T-cell (primary cell): ENCODE results near the gene BCL2L1. TPM values are rescaled to one million over a fixed set of nuclear protein-coding genes. Genes with fewer than 3 reads are reported as not detected.
A peak's percentile ranks its signal among the peaks of the same experiment; 100 is the strongest.

Experiments
- ATAC-seq, 4 experiments: fragments of 200-7000 bp in 3 of 4; fragments of 150-1000 bp in 1 of 4; cut with Tn5 transposase; replicated peaks in 1 of 4; 1 replicate in 3 of 4; 2 replicates in 1 of 4; pipeline ENCODE4 v1.10.0; 2021; ENCODE audit warnings: moderate library complexity in 3 of 4, mild to moderate bottlenecking in 2 of 4, moderate number of reproducible peaks in 1 of 4
- CTCF ChIA-PET, 2 donors: fragments of 300-600 bp; sonication (Branson Sonifier 250); formaldehyde crosslinking; loops; one replicate each; lab custom pipeline; 2022; ENCODE audit warnings: antibody characterized with exemption in 2 of 2; lab: Charles Lee
- POLR2A ChIA-PET, 2 donors: fragments of 300-600 bp; sonication (Branson Sonifier 250); formaldehyde crosslinking; loops; one replicate each; lab custom pipeline; 2022; ENCODE audit warnings: antibody characterized with exemption in 2 of 2; lab: Charles Lee
- DNase-seq, 35 experiments: peaks; one replicate each; pipeline versions ENCODE4 v3.0.0 to v3.0.0-alpha.2; 2013 to 2023
- H3K27ac ChIP-seq: one replicate; pipeline ENCODE4 v1.5.1; 2013; ENCODE audit warnings: low read length
- H3K27me3 ChIP-seq, 2 experiments: replicated peaks in 1 of 2; 1 replicate in 1 of 2; 2 replicates in 1 of 2; pipeline versions ENCODE4 v1.6.1 to v1.7.0; 2013; ENCODE audit warnings: low read length in 1 of 2, mixed read lengths in 1 of 2; ENCODE audit not compliant: control insufficient read depth in 2 of 2, insufficient read depth in 2 of 2; ENCODE audit errors: extremely low read depth in 1 of 2
- H3K36me3 ChIP-seq, 2 donors: 1 replicate in 1 of 2; 2 replicates in 1 of 2; pipeline versions ENCODE4 v1.6.1 to v1.7.0; 2013; ENCODE audit warnings: low read length in 1 of 2; ENCODE audit not compliant: control insufficient read depth in 2 of 2, insufficient read depth in 1 of 2; ENCODE audit errors: extremely low read depth in 1 of 2
- H3K4me1 ChIP-seq, 2 experiments: 1 replicate in 1 of 2; 2 replicates in 1 of 2; pipeline versions ENCODE4 v1.6.1 to v1.7.0; 2013; ENCODE audit warnings: low read length in 2 of 2, mixed read lengths in 1 of 2; ENCODE audit not compliant: insufficient read depth in 2 of 2, control insufficient read depth in 1 of 2; ENCODE audit errors: extremely low read depth in 1 of 2
- H3K4me3 ChIP-seq, 2 donors: 1 replicate in 1 of 2; 2 replicates in 1 of 2; pipeline versions ENCODE4 v1.5.1 to v1.7.0; 2013; ENCODE audit warnings: mild to moderate bottlenecking in 2 of 2, low read length in 1 of 2, moderate library complexity in 1 of 2; ENCODE audit not compliant: control insufficient read depth in 1 of 2; ENCODE audit errors: extremely low read depth in 1 of 2
- H3K9me3 ChIP-seq: 2 replicates; pipeline ENCODE4 v1.7.0; 2013
- H3K27ac Mint-ChIP-seq, 2 donors: one replicate each; pipeline ENCODE4 v1.8.0; 2020 to 2021; ENCODE audit warnings: mild to moderate bottlenecking in 2 of 2, mixed read lengths in 2 of 2
- H3K27me3 Mint-ChIP-seq, 2 donors: one replicate each; pipeline ENCODE4 v1.8.0; 2021 to 2022; ENCODE audit warnings: mixed read lengths in 2 of 2
- H3K36me3 Mint-ChIP-seq: one replicate; pipeline ENCODE4 v1.8.0; 2021; ENCODE audit warnings: mixed read lengths
- H3K4me1 Mint-ChIP-seq, 3 donors: one replicate each; pipeline ENCODE4 v1.8.0; 2020 to 2022; ENCODE audit warnings: mixed read lengths in 3 of 3, mild to moderate bottlenecking in 1 of 3
- H3K4me3 Mint-ChIP-seq, 3 donors: one replicate each; pipeline ENCODE4 v1.8.0; 2020 to 2022; ENCODE audit warnings: mild to moderate bottlenecking in 3 of 3, mixed read lengths in 3 of 3, moderate library complexity in 3 of 3
- H3K9me3 Mint-ChIP-seq, 3 donors: one replicate each; pipeline ENCODE4 v1.8.0; 2020 to 2022; ENCODE audit warnings: mixed read lengths in 3 of 3
- WGBS: methylation state at CpG from one replicate; pipeline ENCODE4 v1.1.5; 2013; ENCODE audit warnings: missing lambda C conversion rate; ENCODE audit not compliant: insufficient coverage; 5-methylcytosine and 5-hydroxymethylcytosine counted together
- total RNA-seq, 35 experiments: library from RNA in 6 of 35; stranded (reverse) in 6 of 35; fragments of 120-200 nt in 1 of 35; gene quantifications; one replicate each; pipeline versions ENCODE4 v1.2.1 to v1.2.4 and lab custom pipeline; 2013 to 2026

BCL2L1 gene
- total RNA-seq, 5 donors from 2014 or later (not counting 1 experiment from before 2014, with no cell fraction given): 26.6 to 33.8 (median 27.7) TPM

- peak overlapping the region; percentile 26 for H3K27ac ChIP-seq
- Mint-ChIP-seq H3K4me1 (peaks cover 66 to 79% (median 73%) of the 10 kb centered on the region in 3 donors), H3K27ac (peak overlapping the region; percentile 49 to 61), H3K9me3 (no peaks in the 10 kb centered on the region), H3K4me3 (no peak overlapping the region), H3K36me3 (peaks cover 38% of the 10 kb centered on the region), H3K27me3 (no peaks in the 10 kb centered on the region)
- H3K9me3 ChIP-seq: no peaks in the 10 kb centered on the region
- H3K27me3 ChIP-seq: no peaks in the 10 kb centered on the region
- ChIA-PET POLR2A (no interaction called here), CTCF (interaction anchor here (0.6 to 2.0 kb wide), 3 partner anchors 15 to 116 kb away, joined by 3 to 4 read pairs (median 4); no protein-coding TSS in a partner anchor)
- 49% methylated on average over 2 of the region's 2 CpGs for WGBS
- ATAC-seq (peak in 1 of 4 experiments; percentile 19), DNase-seq (no peak)
- H3K4me1 ChIP-seq: peaks cover 0 to 34% of the 10 kb centered on the region in 2 experiments
- no peak overlapping the region for H3K4me3 ChIP-seq
- peaks cover 5 to 56% of the 10 kb centered on the region in 2 donors for H3K36me3 ChIP-seq
These were observed 14.5 kb downstream of the BCL2L1 start for GRCh38 chr20:31707994-31708735.

DNA sequence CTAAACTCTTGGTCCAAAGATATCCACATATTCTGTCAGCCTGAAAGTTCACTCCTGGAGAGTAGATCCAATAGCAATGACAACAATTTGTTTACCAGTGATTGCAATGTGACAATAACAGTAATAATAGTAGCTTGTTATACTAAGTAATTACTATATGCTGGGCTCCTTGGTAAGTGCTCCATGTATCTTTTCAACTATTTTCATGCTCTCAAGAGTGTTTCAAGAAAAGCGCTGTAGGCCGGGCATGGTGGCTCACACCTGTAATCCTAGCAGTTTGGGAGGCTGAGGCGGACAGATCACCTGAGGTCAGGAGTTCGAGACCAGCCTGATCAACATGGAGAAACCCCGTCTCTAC lies 15.4 kb downstream of the BCL2L1 start:
- CTCF ChIA-PET: interaction anchor here in 1 of 2 donors (1.0 to 2.0 kb wide), 2 partner anchors 9 to 16 kb away, joined by 3 to 4 read pairs; no protein-coding TSS in a partner anchor
- 94% methylated on average over 4 of the region's 5 CpGs for WGBS
- no peak overlapping the region for H3K27ac ChIP-seq

DNA sequence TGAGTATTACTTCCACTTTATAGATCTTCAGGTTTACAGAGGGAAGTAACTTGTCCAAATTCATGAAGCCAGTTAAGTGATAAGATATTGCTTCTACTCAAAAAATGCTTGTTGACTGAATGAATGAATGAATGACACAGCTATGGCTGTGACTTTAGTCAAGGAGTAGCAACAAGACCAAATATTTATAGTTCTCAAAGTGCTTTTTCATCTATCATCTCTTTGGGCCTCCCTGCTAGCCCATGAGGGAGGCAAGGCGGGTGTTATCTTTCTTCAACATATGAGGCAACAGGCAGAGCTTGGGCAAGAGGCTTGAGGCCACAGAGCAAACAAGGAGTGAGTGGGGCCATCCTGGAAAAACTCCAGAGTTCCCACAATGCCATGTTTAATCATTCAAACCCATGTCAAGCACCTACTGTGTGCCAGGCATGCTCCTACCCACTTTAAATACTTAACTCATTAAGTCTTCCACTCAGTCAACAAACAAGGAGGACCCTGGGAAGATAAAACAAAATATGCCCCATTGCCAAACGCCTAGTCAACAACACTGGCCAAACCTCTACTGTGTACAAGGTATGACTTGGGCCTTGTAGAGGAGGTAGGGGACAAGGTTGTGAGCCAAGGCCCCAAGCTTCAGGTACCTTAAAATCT lies 15.9 kb downstream of the BCL2L1 start:
- Histone ChIP-seq H3K4me3 (no peak overlapping the region), H3K9me3 (no peaks in the 10 kb centered on the region), H3K36me3 (peaks cover 5 to 44% of the 10 kb centered on the region in 2 donors), H3K27ac (no peak overlapping the region), H3K4me1 (peaks cover 0 to 31% of the 10 kb centered on the region in 2 experiments), H3K27me3 (no peaks in the 10 kb centered on the region)
- Mint-ChIP-seq H3K27ac (peak overlapping the region; percentile 5 to 79), H3K27me3 (no peaks in the 10 kb centered on the region), H3K9me3 (no peaks in the 10 kb centered on the region), H3K36me3 (peaks cover 36% of the 10 kb centered on the region), H3K4me1 (peaks cover 57 to 70% (median 64%) of the 10 kb centered on the region in 3 donors), H3K4me3 (no peak overlapping the region)
- no peak for ATAC-seq
- no peak for DNase-seq
- POLR2A ChIA-PET: no interaction called here
- WGBS: 100% methylated on average over 1 of the region's 2 CpGs
- CTCF ChIA-PET: interaction anchor here (0.9 to 2.3 kb wide), 3 partner anchors 10 to 17 kb away, joined by 3 to 10 read pairs (median 4); no protein-coding TSS in a partner anchor

More for the DNA sequence above, 15.4 kb downstream of the BCL2L1 start:
- Histone ChIP-seq H3K36me3 (peaks cover 5 to 49% of the 10 kb centered on the region in 2 donors), H3K4me3 (no peak overlapping the region), H3K9me3 (no peaks in the 10 kb centered on the region), H3K4me1 (peaks cover 0 to 28% of the 10 kb centered on the region in 2 experiments), H3K27me3 (no peaks in the 10 kb centered on the region)
- POLR2A ChIA-PET: no interaction called here
- no peak overlapping the region for H3K4me3 Mint-ChIP-seq
- ATAC-seq: no peak
- no peaks in the 10 kb centered on the region for H3K9me3 Mint-ChIP-seq
- H3K36me3 Mint-ChIP-seq: peaks cover 31% of the 10 kb centered on the region
- H3K27ac Mint-ChIP-seq: no peak overlapping the region
- no peak for DNase-seq
- no peaks in the 10 kb centered on the region for H3K27me3 Mint-ChIP-seq
- H3K4me1 Mint-ChIP-seq: peaks cover 58 to 70% (median 64%) of the 10 kb centered on the region in 3 donors

DNA sequence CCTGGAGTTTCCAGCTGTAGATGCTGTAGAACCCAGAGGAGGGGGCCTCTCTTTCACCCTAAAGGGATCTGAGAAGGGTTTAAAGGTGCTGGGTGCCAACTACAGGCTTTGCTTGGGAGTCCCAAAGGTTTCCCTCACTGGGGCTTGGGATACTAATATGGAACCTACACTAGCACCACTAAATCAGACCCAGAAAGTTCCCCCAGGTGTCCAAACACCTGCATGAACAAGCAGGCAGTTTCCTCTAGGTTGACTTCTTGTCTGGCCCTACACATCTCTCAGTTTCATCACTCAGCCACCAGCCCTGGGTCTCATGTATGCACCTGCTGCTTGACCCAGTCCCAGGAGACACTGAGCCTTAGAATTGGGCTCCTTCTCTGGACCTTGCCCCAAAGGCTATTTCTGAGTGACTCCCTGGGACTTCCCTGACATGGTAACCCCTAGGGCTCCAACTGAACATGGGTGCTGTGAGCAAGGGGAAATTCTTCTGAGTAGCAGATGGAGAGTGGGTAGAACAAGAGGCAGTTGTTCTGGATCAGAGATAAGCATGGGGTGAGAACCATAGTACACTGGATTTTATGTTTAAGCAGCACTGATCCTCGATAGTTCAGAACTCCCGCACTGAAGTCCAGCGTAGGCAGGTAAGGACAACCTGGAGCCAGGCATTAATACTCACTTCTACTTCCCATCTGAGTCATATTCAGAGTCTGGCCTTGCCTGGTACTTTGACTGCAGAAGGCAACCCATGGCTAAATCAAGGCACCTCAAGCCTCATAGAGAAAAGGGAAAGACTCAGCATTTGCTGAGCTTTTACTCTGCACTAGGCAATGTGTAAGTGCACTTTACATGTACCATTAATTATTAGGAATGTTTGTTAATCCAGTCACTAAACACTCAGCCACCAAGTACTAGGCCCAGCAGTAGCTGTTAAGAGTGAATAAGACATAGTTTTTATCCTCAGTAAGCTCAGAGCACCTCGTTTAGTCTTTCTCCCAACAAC lies 16.8 kb downstream of the BCL2L1 start:
- peaks cover 0 to 31% of the 10 kb centered on the region in 2 experiments for H3K4me1 ChIP-seq
- WGBS: 96% methylated on average over 3 of the region's 4 CpGs
- peaks cover 39% of the 10 kb centered on the region for H3K36me3 Mint-ChIP-seq

DNA sequence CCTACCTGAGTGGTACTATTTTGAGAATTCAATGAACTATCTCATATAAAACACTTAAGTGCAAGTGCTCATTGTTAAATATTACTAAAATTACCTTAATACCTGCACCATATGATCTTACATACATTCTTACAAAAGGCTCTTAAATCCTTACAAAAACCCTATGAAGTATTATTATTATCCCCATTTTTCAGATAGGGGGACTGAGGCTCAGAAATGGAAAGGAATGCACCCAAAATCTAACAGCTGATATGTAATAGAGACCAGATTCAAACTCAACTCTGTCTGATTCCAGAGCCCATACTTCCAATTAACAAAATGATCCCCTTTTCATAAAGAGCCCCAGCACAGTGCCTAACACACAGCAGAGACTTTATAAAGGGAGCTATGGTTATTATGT lies 17.5 kb downstream of the BCL2L1 start:
- Mint-ChIP-seq H3K4me1 (peaks cover 57 to 66% (median 59%) of the 10 kb centered on the region in 3 donors), H3K4me3 (no peak overlapping the region), H3K27me3 (no peaks in the 10 kb centered on the region), H3K36me3 (peaks cover 39% of the 10 kb centered on the region), H3K27ac (peak overlapping the region; percentile 0 to 22), H3K9me3 (no peaks in the 10 kb centered on the region)
- DNase-seq (no peak), ATAC-seq (no peak)
- H3K27ac ChIP-seq: no peak overlapping the region
- peaks cover 0 to 27% of the 10 kb centered on the region in 2 experiments for H3K4me1 ChIP-seq
- peaks cover 5 to 37% of the 10 kb centered on the region in 2 donors for H3K36me3 ChIP-seq
- ChIA-PET CTCF (interaction anchor here in 1 of 2 donors (0.9 to 2.3 kb wide), 2 partner anchors 12 to 19 kb away, joined by 4 to 10 read pairs; no protein-coding TSS in a partner anchor), POLR2A (no interaction called here)
- H3K27me3 ChIP-seq: no peaks in the 10 kb centered on the region
- no peak overlapping the region for H3K4me3 ChIP-seq
- H3K9me3 ChIP-seq: no peaks in the 10 kb centered on the region

More for the DNA sequence above, 16.8 kb downstream of the BCL2L1 start:
- Mint-ChIP-seq H3K4me3 (no peak overlapping the region), H3K4me1 (peaks cover 55 to 67% (median 61%) of the 10 kb centered on the region in 3 donors), H3K9me3 (no peaks in the 10 kb centered on the region), H3K27me3 (no peaks in the 10 kb centered on the region), H3K27ac (peak overlapping the region; percentile 5 to 79)
- Histone ChIP-seq H3K27me3 (no peaks in the 10 kb centered on the region), H3K36me3 (peaks cover 5 to 37% of the 10 kb centered on the region in 2 donors), H3K27ac (no peak overlapping the region), H3K4me3 (no peak overlapping the region), H3K9me3 (no peaks in the 10 kb centered on the region)
- no peak for ATAC-seq
- POLR2A ChIA-PET: no interaction called here
- CTCF ChIA-PET: interaction anchor here (0.9 to 2.3 kb wide), 3 partner anchors 13 to 18 kb away, joined by 4 to 10 read pairs (median 4); no protein-coding TSS in a partner anchor
- DNase-seq: no peak
